HEK293 (cell line): ENCODE results near the gene RASD2.

ENCODE experiments used
- CTCF ChIP-seq: fragments of 450-650 bp; formaldehyde crosslinking; IDR thresholded peaks from 2 replicates; pipeline ENCODE4 v1.5.1; 2016; ENCODE audit warnings: missing biosample characterization, missing genetic modification characterization
- GFI1B ChIP-seq: fragments of 450-650 bp; formaldehyde crosslinking; IDR thresholded peaks from 2 replicates; pipeline ENCODE4 v1.5.1; 2016; ENCODE audit warnings: missing biosample characterization, missing genetic modification characterization
- YY1 ChIP-seq: fragments of 450-650 bp; formaldehyde crosslinking; IDR thresholded peaks from 2 replicates; pipeline ENCODE4 v1.5.1; 2018; ENCODE audit warnings: missing biosample characterization, missing genetic modification characterization
- ZNF184 ChIP-seq: fragments of 450-650 bp; IDR thresholded peaks from 2 replicates; pipeline ENCODE4 v1.5.1; 2018; ENCODE audit warnings: missing biosample characterization, mild to moderate bottlenecking, missing genetic modification characterization
- ZNF211 ChIP-seq: fragments of 450-650 bp; formaldehyde crosslinking; IDR thresholded peaks from 2 replicates; pipeline ENCODE4 v1.5.1; 2016; ENCODE audit warnings: low read depth, missing biosample characterization, missing genetic modification characterization
- ZNF423 ChIP-seq: fragments of 450-650 bp; formaldehyde crosslinking; IDR thresholded peaks from 2 replicates; pipeline ENCODE4 v1.5.1; 2016; ENCODE audit warnings: missing biosample characterization, missing genetic modification characterization
- ZSCAN30 ChIP-seq: fragments of 450-650 bp; IDR thresholded peaks from 2 replicates; pipeline ENCODE4 v1.5.1; 2018; ENCODE audit warnings: missing biosample characterization, mild to moderate bottlenecking, missing genetic modification characterization, moderate library complexity

GRCh38 chr22:35554297-35554845 is 13.7 kb downstream of the RASD2 start:
- TF ChIP-seq ZSCAN30 (no peak), ZNF423 (no peak), ZNF211 (no peak), CTCF (tag by site-specific recombination) (no peak), GFI1B (no peak), ZNF184 (no peak), YY1 (no peak)
